H1 (cell line): ENCODE data around the gene SLC7A5. TPM values are rescaled to one million over a fixed set of nuclear protein-coding genes. Genes with fewer than 3 reads are reported as not detected.

Experiments
- polyA plus RNA-seq, 7 experiments: library from polyadenylated mRNA; depleted of rRNA in 3 of 7; stranded (reverse) in 5 of 7; unstranded in 2 of 7; fragments of >200 nt in 5 of 7; fragments of 200-250 nt in 2 of 7; gene quantifications; 1 replicate in 5 of 7; 2 replicates in 1 of 7; 4 replicates in 1 of 7; pipeline versions ENCODE4 v1.2.1 to v1.2.3, GENCODE V29; 2011 to 2013; ENCODE audit warnings: missing spikeins in 2 of 7, mixed read lengths in 2 of 7
- total RNA-seq: library from RNA; stranded (reverse); fragmentation: NEBNext Ultra II Directional; extraction: Animal tissue kit (Norgen Biotek cat#: 25700); gene quantifications from 2 replicates; pipeline ENCODE4 v1.2.1, GENCODE V29; 2021
- TF ChIP-seq, protein P1 (sequence below): IDR thresholded peaks from 2 replicates; pipeline ENCODE4 v1.6.1; 2012; ENCODE audit warnings: inconsistent platforms

SLC7A5 gene
- total and polyA plus RNA-seq, 2 of the 8 experiments (the other 6 are each of a cell fraction or from before 2014, with no cell fraction given), result 68.2 to 341 TPM

DNA sequence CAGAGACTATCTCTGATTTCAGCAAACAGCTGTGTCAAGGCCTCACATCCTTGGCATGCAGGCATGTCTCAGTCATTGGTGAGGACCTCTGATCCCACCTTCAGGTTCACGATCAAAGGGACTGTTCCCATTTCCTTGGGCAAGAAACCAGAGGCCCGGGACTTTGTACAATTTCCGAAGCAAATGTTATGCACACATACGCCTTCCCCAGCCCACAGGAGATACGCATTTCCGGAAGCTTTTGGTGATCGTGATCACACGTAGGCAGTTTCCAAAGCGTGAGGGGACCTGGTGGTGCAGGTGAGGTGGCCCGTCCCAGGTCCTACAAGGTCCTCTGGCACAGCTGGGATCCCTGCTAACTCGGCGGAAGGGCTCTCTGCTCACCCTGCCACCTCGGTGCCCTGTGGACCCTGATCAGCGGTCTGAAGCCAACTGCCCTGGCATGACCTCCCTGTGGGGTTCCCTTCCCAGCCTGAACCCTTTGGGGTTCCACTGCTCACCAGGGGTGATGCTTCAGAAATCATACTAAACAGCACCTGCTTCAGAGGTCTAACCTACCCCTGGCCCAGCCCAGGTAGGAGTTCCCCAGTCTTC, 74.7 kb downstream of the SLC7A5 start (continued):
- TF ChIP-seq, protein P1, sequence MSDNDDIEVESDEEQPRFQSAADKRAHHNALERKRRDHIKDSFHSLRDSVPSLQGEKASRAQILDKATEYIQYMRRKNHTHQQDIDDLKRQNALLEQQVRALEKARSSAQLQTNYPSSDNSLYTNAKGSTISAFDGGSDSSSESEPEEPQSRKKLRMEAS, result no peak
